Spleen (tissue), 11 donors: ENCODE data around the gene ISLR2. TPM values are rescaled to one million over a fixed set of nuclear protein-coding genes. Genes with fewer than 3 reads are reported as not detected.

Experiments used
- DNase-seq: peaks from one replicate; pipeline ENCODE4 v3.0.0-alpha.2; 2020
- H3K27ac ChIP-seq, 8 donors: fragments of 200-600 bp; sonication (generic) in 7 of 8; 1 replicate in 4 of 8; 2 replicates in 4 of 8; pipeline versions ENCODE4 v1.5.0 to v1.8.0; 2016 to 2021; ENCODE audit warnings: inconsistent platforms in 4 of 8, mild to moderate bottlenecking in 4 of 8, moderate library complexity in 1 of 8
- H3K27me3 ChIP-seq, 7 donors: fragments of 200-600 bp; sonication (generic) in 6 of 7; replicated peaks in 1 of 7; 1 replicate in 4 of 7; 2 replicates in 3 of 7; pipeline versions ENCODE4 v1.5.0 to v1.8.0; 2016 to 2021; ENCODE audit warnings: inconsistent platforms in 3 of 7, mild to moderate bottlenecking in 1 of 7
- H3K36me3 ChIP-seq, 6 donors: fragments of 200-600 bp; sonication (generic) in 5 of 6; 1 replicate in 4 of 6; 2 replicates in 2 of 6; pipeline versions ENCODE4 v1.5.0 to v1.8.0; 2016 to 2021; ENCODE audit warnings: inconsistent platforms in 2 of 6
- H3K4me1 ChIP-seq, 6 donors: fragments of 200-600 bp; sonication (generic) in 5 of 6; 1 replicate in 3 of 6; 2 replicates in 3 of 6; pipeline versions ENCODE4 v1.5.0 to v1.8.0; 2016 to 2021; ENCODE audit warnings: inconsistent platforms in 3 of 6
- H3K4me3 ChIP-seq, 8 donors: fragments of 200-600 bp; sonication (generic) in 7 of 8; 1 replicate in 4 of 8; 2 replicates in 4 of 8; pipeline versions ENCODE4 v1.5.0 to v1.8.0; 2016 to 2021; ENCODE audit warnings: inconsistent platforms in 4 of 8, mild to moderate bottlenecking in 4 of 8, moderate library complexity in 2 of 8
- H3K9me3 ChIP-seq, 8 donors: fragments of 200-600 bp; sonication (generic) in 7 of 8; 1 replicate in 4 of 8; 2 replicates in 4 of 8; pipeline versions ENCODE4 v1.5.0 to v1.8.0; 2016 to 2021; ENCODE audit warnings: inconsistent platforms in 4 of 8
- POLR2A ChIP-seq, 3 donors: fragments of 450-650 bp; IDR thresholded peaks; one replicate each; pipeline ENCODE4 v1.5.1; 2017; ENCODE audit warnings: antibody characterized with exemption in 3 of 3, mild to moderate bottlenecking in 1 of 3
- POLR2AphosphoS5 ChIP-seq, 3 donors: sonication (generic); formaldehyde crosslinking; IDR thresholded peaks; one replicate each; pipeline ENCODE4 v1.5.1; 2017; ENCODE audit warnings: antibody characterized with exemption in 3 of 3
- WGBS, 5 donors: extraction: QIAGEN DNeasy Blood & Tissue Kit in 3 of 5; methylation state at CpG; one replicate each; pipeline versions ENCODE4 v1.1.5 to v1.1.7; 2013 to 2018; 5-methylcytosine and 5-hydroxymethylcytosine counted together
- intact Hi-C: fragments of 100-400 bp; cut with DNase I; formaldehyde crosslinking; loops from one replicate; pipeline ENCODE4 v1.15.0; 2023; ENCODE audit warnings: low total_unique reads
- polyA plus RNA-seq, 3 donors: library from polyadenylated mRNA; stranded (reverse); fragments of 200-250 nt; gene quantifications; one replicate each; pipeline ENCODE4 v1.2.1, GENCODE V29; 2013
- total RNA-seq, 7 donors: library from RNA; depleted of rRNA in 3 of 7; stranded (reverse); fragments of >200 nt in 3 of 7; fragmentation: NEBNext Ultra II Directional in 4 of 7; extraction: Animal tissue kit (Norgen Biotek cat#: 25700) in 4 of 7; gene quantifications; one replicate each; pipeline versions ENCODE4 v1.1.0 to v1.2.1, GENCODE V29; 2016 to 2021
- TF ChIP-seq, protein P1 (sequence below), 11 experiments: fragments of 200-600 bp in 7 of 11; fragments of 450-650 bp in 4 of 11; sonication (generic) in 4 of 11; IDR thresholded peaks in 8 of 11; conservative IDR thresholded peaks in 3 of 11; 1 replicate in 7 of 11; 2 replicates in 4 of 11; pipeline versions ENCODE4 v1.4.0 to v1.8.0; 2016 to 2021; ENCODE audit warnings: antibody characterized with exemption in 11 of 11, inconsistent platforms in 4 of 11, mild to moderate bottlenecking in 1 of 11
- donor health status: healthy with polysubstance abuse.
- donor health status: DM: no; HTN: no; CAD: no; lungs with moderate emphysema.
- donor health status: DM: no; HTN: no; CAD: no.
- donor health status: Bipolar disorder and iron deficiency.
- donor health status: healthy.
- donor health status: DM: no; HTN: no; CAD: no.
- donor health status: DM: yes; HTN: yes; CAD: no.

The ISLR2 gene
- total and polyA plus RNA-seq, 10 donors: 0.20 to 3.0 (median 1.2) TPM

DNA sequence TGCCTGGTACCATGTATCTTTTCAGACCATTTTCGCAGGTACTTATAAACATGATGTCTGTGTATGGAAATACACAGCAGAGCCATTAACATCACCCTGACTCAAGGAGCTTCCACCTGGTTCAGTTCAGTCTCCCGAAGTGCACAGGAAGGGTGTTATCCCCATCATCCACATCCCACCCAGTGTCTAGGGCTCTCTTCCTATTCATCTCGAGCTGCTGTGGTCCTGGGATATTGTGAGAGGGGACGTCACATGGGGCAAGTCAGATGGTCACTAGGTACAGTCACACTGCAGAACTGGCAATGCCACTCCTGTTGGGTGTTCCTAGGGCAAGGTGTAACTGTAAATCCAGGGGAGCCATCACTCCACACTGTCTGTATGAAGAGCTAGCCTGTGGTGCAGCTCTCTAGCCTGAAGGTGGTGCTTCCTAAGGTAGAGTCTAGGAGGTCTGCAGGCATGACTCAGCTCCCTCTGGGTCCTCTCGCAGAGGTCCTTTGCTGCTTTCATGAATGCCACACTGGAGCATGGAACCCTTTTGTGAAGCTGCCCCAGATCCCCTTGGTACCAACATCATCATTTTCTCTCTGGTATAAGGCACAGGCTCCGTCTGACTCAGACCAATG is 13.9 kb downstream of the ISLR2 start:
- intact Hi-C loops: no loop called here
- WGBS, 5 donors: 71 to 84% (median 75%) methylated on average over 6 of the region's 6 CpGs
- peaks cover 0 to 13% (median 11%) of the 10 kb centered on the region in 8 donors for H3K9me3 ChIP-seq
- H3K4me1 ChIP-seq: no peaks in the 10 kb centered on the region
- no peak overlapping the region for H3K27ac ChIP-seq
- H3K27me3 ChIP-seq: peaks cover 0 to 26% (median 0%) of the 10 kb centered on the region in 7 donors
- TF ChIP-seq POLR2A (IDR thresholded peaks at IDR 0.05): no peak
- TF ChIP-seq, protein P1, sequence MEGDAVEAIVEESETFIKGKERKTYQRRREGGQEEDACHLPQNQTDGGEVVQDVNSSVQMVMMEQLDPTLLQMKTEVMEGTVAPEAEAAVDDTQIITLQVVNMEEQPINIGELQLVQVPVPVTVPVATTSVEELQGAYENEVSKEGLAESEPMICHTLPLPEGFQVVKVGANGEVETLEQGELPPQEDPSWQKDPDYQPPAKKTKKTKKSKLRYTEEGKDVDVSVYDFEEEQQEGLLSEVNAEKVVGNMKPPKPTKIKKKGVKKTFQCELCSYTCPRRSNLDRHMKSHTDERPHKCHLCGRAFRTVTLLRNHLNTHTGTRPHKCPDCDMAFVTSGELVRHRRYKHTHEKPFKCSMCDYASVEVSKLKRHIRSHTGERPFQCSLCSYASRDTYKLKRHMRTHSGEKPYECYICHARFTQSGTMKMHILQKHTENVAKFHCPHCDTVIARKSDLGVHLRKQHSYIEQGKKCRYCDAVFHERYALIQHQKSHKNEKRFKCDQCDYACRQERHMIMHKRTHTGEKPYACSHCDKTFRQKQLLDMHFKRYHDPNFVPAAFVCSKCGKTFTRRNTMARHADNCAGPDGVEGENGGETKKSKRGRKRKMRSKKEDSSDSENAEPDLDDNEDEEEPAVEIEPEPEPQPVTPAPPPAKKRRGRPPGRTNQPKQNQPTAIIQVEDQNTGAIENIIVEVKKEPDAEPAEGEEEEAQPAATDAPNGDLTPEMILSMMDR (IDR thresholded peaks at IDR 0.05 in 8 of 11, conservative IDR thresholded peaks at IDR 0.05 in 3 of 11): no peak
- no peak for TF ChIP-seq POLR2AphosphoS5 (IDR thresholded peaks at IDR 0.05)
- no peaks in the 10 kb centered on the region for H3K36me3 ChIP-seq
- no peak overlapping the region for H3K4me3 ChIP-seq
- no peak for DNase-seq

DNA sequence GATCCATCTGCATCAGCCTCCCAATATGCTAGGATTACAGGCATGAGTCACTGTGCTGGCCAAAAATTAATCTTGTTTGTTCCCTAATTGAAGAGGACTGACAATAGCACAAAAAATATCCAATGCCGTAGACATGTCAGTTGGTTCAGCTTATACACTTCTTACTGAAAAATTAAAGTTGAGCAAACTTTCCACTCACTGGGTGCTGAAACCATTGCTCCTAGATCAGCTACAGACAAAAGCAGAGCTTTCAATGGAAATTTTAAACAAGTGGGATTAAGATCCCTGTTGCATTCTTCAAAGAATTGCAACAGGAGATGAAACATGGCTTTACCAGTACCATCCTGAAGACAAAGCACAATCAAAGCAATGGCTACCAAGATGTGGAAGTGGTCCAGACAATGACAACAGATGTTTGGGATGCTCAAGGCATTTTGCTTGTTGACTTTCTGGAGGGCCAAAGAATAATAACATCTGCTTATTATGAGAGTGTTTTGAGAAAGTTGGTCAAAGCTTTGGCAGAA is 16.0 kb downstream of the ISLR2 start:
- peaks cover 0 to 30% (median 0%) of the 10 kb centered on the region in 7 donors for H3K27me3 ChIP-seq
- H3K9me3 ChIP-seq: peaks cover 0 to 13% (median 11%) of the 10 kb centered on the region in 8 donors
- intact Hi-C loops: no loop called here
- DNase-seq: no peak
- no peaks in the 10 kb centered on the region for H3K4me1 ChIP-seq
- no peaks in the 10 kb centered on the region for H3K36me3 ChIP-seq
- TF ChIP-seq POLR2AphosphoS5 (IDR thresholded peaks at IDR 0.05): no peak
- TF ChIP-seq, protein P1 (IDR thresholded peaks at IDR 0.05 in 8 of 11, conservative IDR thresholded peaks at IDR 0.05 in 3 of 11): no peak
- TF ChIP-seq POLR2A (IDR thresholded peaks at IDR 0.05): no peak
- no peak overlapping the region for H3K4me3 ChIP-seq
- H3K27ac ChIP-seq: no peak overlapping the region
- 83 to 100% (median 97%) methylated on average over 1 of the region's 1 CpG for WGBS, 5 donors

DNA sequence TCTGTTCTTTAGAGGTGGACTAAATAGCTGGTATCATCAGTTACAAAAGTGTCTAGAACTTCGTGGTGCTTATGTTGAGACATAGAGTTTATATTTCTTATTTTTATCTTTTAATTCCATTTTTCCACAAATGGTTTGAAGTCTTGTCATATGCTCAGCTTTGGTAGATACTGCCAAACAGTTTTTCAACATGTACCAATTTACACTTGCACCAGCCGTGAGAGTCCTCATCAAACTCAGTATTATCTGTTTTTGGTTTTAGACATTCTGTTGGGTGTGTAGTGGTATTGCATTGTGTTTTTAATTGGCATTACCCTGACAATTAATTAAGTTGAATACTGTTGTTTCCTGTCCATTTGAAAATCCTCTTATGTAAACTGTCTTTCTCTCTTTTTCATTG is 16.7 kb downstream of the ISLR2 start:
- TF ChIP-seq POLR2AphosphoS5 (IDR thresholded peaks at IDR 0.05) (no peak), POLR2A (IDR thresholded peaks at IDR 0.05) (no peak)
- TF ChIP-seq, protein P1 (IDR thresholded peaks at IDR 0.05 in 8 of 11, conservative IDR thresholded peaks at IDR 0.05 in 3 of 11): no peak
- Histone ChIP-seq H3K9me3 (peaks cover 0 to 13% (median 11%) of the 10 kb centered on the region in 8 donors), H3K27me3 (peaks cover 0 to 27% (median 0%) of the 10 kb centered on the region in 7 donors), H3K36me3 (no peaks in the 10 kb centered on the region), H3K27ac (no peak overlapping the region), H3K4me1 (no peaks in the 10 kb centered on the region), H3K4me3 (no peak overlapping the region)
- 66 to 74% (median 69%) methylated on average over 2 of the region's 2 CpGs for WGBS, 5 donors
- DNase-seq: no peak
- intact Hi-C loops: no loop called here

DNA sequence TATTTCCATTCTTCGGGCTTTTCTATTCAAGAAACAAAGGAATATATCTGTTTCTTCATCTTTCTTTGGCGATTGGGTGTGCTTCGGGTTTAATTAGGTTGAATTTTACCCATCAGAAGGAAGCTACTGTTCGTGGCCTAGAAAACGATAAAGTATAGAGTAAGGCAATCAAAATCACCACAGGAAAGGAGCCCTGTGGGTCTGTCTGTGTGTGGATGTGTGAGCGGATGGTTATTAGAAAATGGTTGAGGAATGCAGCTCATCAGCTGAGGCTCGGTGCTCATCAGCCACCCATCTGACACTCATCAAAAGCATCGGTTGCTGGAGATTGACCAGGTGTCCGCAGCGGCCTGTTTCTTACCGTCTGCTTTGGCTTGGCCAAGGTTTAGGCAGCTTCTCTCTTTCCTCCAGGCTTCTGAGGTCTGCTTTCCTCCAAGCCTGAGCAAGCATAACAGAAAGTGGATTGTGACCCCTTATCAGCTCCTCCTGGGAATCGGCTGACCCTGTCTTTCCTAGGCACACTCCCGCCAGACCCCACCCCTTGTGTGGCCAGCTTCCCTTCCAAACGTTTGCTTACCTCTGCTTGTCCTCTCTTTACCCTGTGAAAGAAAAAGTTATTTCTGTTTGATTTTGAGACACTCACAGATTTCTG is 25.5 kb downstream of the ISLR2 start:
- no peak for DNase-seq
- H3K27me3 ChIP-seq: peaks cover 0 to 8% (median 0%) of the 10 kb centered on the region in 7 donors
- no peaks in the 10 kb centered on the region for H3K9me3 ChIP-seq
- TF ChIP-seq, protein P1 (IDR thresholded peaks at IDR 0.05 in 8 of 11, conservative IDR thresholded peaks at IDR 0.05 in 3 of 11): no peak
- 76 to 86% (median 84%) methylated on average over 14 of the region's 14 CpGs for WGBS, 5 donors
- H3K4me3 ChIP-seq: no peak overlapping the region
- H3K27ac ChIP-seq: no peak overlapping the region
- no peaks in the 10 kb centered on the region for H3K36me3 ChIP-seq
- H3K4me1 ChIP-seq: peaks cover 0 to 13% (median 7%) of the 10 kb centered on the region in 6 donors
- intact Hi-C loops: no loop called here
